Tibial artery (tissue), 4 donors: ENCODE results near the gene SULF2.
A peak's percentile ranks its signal among the peaks of the same experiment; 100 is the strongest.
"Not testable (repeated sequence)": the region's sequence is repeated elsewhere in the genome, so short reads cannot be mapped to it uniquely, and the experiment has no call there.

ENCODE experiments used
- DNase-seq, 2 donors: peaks; one replicate each; pipeline ENCODE4 v3.0.0-alpha.2; 2019
- H3K27ac ChIP-seq, 2 donors: fragments of 200-600 bp; sonication (generic) in 1 of 2; 1 replicate in 1 of 2; 2 replicates in 1 of 2; pipeline ENCODE4 v1.5.1; 2018 to 2019; ENCODE audit warnings: mild to moderate bottlenecking in 1 of 2
- H3K27me3 ChIP-seq, 2 donors: fragments of 200-600 bp; sonication (generic) in 1 of 2; one replicate each; pipeline versions ENCODE4 v1.5.1 to v1.6.0; 2016 to 2019
- H3K36me3 ChIP-seq, 3 donors: fragments of 200-600 bp; sonication (generic) in 2 of 3; one replicate each; pipeline ENCODE4 v1.5.1; 2016 to 2019; ENCODE audit warnings: mild to moderate bottlenecking in 2 of 3
- H3K4me1 ChIP-seq, 4 donors: fragments of 200-600 bp; sonication (generic) in 2 of 4; 1 replicate in 3 of 4; 2 replicates in 1 of 4; pipeline ENCODE4 v1.5.1; 2016 to 2019
- H3K4me3 ChIP-seq, 2 donors: fragments of 200-600 bp; sonication (generic) in 1 of 2; 1 replicate in 1 of 2; 2 replicates in 1 of 2; pipeline ENCODE4 v1.5.1; 2018 to 2019; ENCODE audit warnings: mild to moderate bottlenecking in 2 of 2
- H3K9me3 ChIP-seq, 3 donors: fragments of 200-600 bp; sonication (generic) in 1 of 3; one replicate each; pipeline ENCODE4 v1.5.1; 2016 to 2019
- intact Hi-C: fragments of 100-400 bp; cut with DNase I; formaldehyde crosslinking; loops from one replicate; pipeline ENCODE4 v1.15.0; 2023; ENCODE audit warnings: low total_unique reads
- TF ChIP-seq, protein P1 (sequence below), 2 experiments: fragments of 200-600 bp in 1 of 2; fragments of 450-650 bp in 1 of 2; IDR thresholded peaks; one replicate each; pipeline ENCODE4 v1.5.1; 2017 to 2019; ENCODE audit warnings: antibody characterized with exemption in 2 of 2, mild to moderate bottlenecking in 1 of 2, moderate library complexity in 1 of 2

Gene SULF2

DNA sequence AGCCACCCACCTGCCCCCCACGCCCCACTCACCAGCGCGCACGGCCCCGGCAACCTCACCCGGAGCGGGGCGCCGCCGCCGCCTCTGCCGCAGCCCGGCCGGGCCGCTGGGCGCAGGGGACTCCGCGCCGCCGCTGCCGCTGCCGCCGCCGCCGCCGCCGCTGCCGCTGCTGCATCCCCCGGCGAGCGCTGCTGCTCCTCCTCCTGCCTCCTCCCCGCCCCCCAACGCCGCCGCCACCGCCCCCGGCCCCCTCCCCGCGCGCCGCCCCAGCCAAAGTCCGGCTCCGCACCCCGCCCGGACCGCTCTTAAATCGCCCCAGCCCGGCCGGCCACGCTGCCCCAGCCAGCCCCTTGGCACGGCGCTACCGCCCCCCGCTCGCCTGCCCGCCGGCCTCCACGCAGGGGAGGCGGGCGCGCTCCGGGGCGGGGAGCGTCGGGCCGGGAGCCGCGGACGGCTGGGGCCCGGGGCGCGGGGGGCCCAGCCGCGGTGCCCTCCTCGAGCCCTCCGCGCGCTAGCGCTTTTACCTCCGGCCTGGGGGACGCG is at the start of gene SULF2:
Gene SULF2, minus strand, starts transcription at position 171 of the 543 bp plus-strand sequence. CDS start 28,118 bp downstream, outside the sequence.
- Histone ChIP-seq H3K4me1 (peaks cover 7 to 24% (median 14%) of the 10 kb centered on the region in 4 donors), H3K36me3 (no peaks in the 10 kb centered on the region), H3K27me3 (no peaks in the 10 kb centered on the region), H3K9me3 (no peaks in the 10 kb centered on the region), H3K4me3 (peak within 1 kb of the TSS; percentile 58 to 84), H3K27ac (peak within 1 kb of the TSS; percentile 67 to 75)
- TF ChIP-seq, protein P1, sequence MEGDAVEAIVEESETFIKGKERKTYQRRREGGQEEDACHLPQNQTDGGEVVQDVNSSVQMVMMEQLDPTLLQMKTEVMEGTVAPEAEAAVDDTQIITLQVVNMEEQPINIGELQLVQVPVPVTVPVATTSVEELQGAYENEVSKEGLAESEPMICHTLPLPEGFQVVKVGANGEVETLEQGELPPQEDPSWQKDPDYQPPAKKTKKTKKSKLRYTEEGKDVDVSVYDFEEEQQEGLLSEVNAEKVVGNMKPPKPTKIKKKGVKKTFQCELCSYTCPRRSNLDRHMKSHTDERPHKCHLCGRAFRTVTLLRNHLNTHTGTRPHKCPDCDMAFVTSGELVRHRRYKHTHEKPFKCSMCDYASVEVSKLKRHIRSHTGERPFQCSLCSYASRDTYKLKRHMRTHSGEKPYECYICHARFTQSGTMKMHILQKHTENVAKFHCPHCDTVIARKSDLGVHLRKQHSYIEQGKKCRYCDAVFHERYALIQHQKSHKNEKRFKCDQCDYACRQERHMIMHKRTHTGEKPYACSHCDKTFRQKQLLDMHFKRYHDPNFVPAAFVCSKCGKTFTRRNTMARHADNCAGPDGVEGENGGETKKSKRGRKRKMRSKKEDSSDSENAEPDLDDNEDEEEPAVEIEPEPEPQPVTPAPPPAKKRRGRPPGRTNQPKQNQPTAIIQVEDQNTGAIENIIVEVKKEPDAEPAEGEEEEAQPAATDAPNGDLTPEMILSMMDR (IDR thresholded peaks at IDR 0.05) = no peak
- DNase-seq = peak in 1 of 2 donors; percentile 72
- intact Hi-C loops = loop anchor here (5.0 to 10.0 kb wide), 3 partner anchors 108 to 1678 kb away; no protein-coding TSS in a partner anchor

DNA sequence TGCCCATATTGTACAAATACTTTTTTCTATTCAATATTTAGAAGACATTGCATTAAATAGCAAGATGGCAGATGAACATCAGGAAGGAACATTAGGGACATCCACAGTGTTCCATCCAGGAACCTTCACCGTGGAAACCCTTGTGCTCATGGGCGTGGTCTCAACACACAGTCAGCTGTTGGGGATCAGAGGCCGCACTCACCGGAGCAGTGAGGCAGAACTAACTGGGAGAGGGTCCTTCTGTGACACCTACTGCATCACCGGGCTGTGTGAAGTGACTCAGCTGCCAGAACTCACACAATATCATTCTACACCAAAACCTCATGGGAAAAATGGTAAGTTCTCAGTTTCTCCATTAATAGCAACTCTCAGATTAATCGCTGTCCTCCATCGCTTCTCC is 46.4 kb upstream of the SULF2 start:
- H3K9me3 ChIP-seq, H3K36me3 ChIP-seq, intact Hi-C loops, H3K4me1 ChIP-seq, H3K27me3 ChIP-seq, H3K4me3 ChIP-seq, DNase-seq, H3K27ac ChIP-seq: not testable (repeated sequence)

DNA sequence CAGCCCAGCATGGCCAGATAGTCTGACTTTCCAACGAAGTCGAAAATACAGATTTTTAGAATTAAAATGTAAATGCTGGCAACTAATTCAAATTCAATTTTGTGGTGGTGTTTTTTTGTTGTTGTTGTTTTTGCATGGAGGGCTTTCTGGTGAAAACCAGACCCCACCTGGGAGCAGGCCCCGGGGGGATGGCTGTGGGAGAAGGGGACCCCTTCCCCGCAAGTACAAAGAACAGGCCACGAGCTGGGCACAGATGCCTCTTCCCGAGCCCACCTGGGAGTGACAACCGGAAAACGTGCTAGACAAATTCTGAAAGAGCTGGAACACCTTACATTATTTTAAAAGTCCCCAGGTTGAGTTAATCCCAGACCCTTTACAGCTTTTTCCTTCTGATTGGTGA is 41.4 kb upstream of the SULF2 start:
- not testable (repeated sequence) for DNase-seq

GRCh38 chr20:47826006-47826405 is 40.7 kb upstream of the SULF2 start:
- intact Hi-C loops = loop anchor here (10.0 kb wide), 1 partner anchor 69 kb away; no protein-coding TSS in a partner anchor
- not testable (repeated sequence) for H3K9me3 ChIP-seq, H3K27ac ChIP-seq, H3K4me3 ChIP-seq, H3K36me3 ChIP-seq, H3K4me1 ChIP-seq
- peaks cover 0 to 11% of the 10 kb centered on the region in 2 donors for H3K27me3 ChIP-seq
- peak in 1 of 2 donors; percentile 39 for DNase-seq

More for the DNA sequence above, 41.4 kb upstream of the SULF2 start:
- intact Hi-C loops = loop anchor here (10.0 kb wide), 1 partner anchor 68 kb away; no protein-coding TSS in a partner anchor
- not testable (repeated sequence) for H3K4me3 ChIP-seq, H3K36me3 ChIP-seq, H3K4me1 ChIP-seq, H3K9me3 ChIP-seq, H3K27ac ChIP-seq, H3K27me3 ChIP-seq

DNA sequence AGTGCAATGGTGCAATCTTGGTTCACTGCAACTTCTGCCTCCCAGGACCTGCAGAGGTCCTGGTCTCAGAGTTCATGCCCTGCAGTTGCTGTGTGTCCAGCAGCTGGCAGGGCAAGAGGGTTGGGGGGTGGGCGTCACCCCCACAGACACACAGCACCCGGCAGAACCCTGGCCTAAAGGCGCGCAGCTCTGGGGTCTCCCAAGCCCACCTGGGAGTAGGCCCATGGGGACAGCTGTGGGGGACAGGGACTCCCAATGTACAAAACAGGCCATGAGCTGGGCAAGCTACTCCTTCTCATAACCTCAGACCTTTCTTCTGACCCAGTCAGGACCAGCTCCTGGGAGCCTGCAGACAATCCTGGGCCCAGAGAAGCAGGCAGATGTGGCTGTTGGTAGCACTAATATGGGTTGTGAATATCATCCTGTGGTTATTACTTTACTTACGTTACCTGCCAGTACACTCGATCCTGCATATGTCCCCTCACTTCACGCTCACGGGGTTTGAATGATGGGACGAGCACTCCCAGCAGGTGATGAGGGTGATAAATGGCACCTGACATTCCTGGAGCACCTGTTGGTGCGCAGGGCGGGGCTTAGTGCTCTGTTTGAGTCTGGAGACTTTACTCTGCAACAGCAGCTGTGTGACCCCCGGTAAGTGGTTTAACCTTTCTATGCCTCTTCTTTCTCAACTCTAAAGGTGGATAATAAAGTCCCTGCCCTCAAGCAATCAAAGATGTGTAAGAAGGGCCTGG is 39.9 kb upstream of the SULF2 start:
- Histone ChIP-seq H3K4me3 (no peak overlapping the region), H3K27ac (no peak overlapping the region), H3K9me3 (no peaks in the 10 kb centered on the region), H3K27me3 (peaks cover 0 to 14% of the 10 kb centered on the region in 2 donors), H3K36me3 (no peaks in the 10 kb centered on the region), H3K4me1 (no peaks in the 10 kb centered on the region)
- peak in 1 of 2 donors; percentile 20 for DNase-seq
- TF ChIP-seq, protein P1 (IDR thresholded peaks at IDR 0.05) = no peak
- intact Hi-C loops = loop anchor here (10.0 kb wide), 1 partner anchor 70 kb away; no protein-coding TSS in a partner anchor

- H3K36me3 ChIP-seq, H3K27ac ChIP-seq, H3K4me3 ChIP-seq, H3K4me1 ChIP-seq, H3K9me3 ChIP-seq: not testable (repeated sequence)
- intact Hi-C loops = loop anchor here (10.0 kb wide), 1 partner anchor 71 kb away; no protein-coding TSS in a partner anchor
- peaks cover 0 to 19% of the 10 kb centered on the region in 2 donors for H3K27me3 ChIP-seq
- peak in 1 of 2 donors; percentile 16 for DNase-seq
Observed at GRCh38 chr20:47823941-47824340, 38.7 kb upstream of the SULF2 start.

DNA sequence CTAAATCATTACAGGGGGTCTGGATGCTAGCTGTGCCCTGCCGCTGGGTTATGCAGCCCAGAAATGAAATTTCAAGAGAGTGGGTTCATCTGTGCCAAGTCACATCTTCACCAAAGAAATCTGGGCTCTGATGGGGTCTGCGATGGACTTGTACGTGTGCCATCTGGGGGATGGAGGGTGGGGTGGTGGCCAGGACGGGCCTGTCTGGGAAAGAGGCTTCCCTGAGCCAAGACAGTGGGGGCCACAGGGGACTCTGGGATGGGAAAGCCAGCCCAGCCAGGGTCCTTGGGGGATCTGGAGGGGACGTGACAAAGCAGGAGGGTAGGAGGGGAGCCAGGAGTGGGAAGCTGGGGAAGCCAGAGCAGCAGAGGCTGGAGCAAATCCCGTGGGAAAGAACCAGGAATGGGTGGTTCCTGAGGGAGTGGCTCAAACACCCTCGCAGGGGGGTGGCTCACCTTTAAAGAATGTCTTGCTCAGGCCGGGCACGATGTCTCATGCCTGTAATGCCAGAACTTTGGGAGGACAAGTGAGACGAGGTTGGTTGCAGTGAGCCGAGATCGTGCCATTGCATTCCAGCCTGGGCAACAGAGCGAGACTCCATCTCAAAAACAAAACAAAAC is 36.3 kb upstream of the SULF2 start:
- Histone ChIP-seq H3K4me3 (no peak overlapping the region), H3K27me3 (peaks cover 0 to 37% of the 10 kb centered on the region in 2 donors), H3K4me1 (no peaks in the 10 kb centered on the region), H3K27ac (no peak overlapping the region), H3K9me3 (no peaks in the 10 kb centered on the region), H3K36me3 (no peaks in the 10 kb centered on the region)
- intact Hi-C loops = loop anchor here (10.0 kb wide), 1 partner anchor 73 kb away; no protein-coding TSS in a partner anchor
- DNase-seq = peak in 1 of 2 donors; percentile 43
- TF ChIP-seq, protein P1 (IDR thresholded peaks at IDR 0.05) = no peak
